Measurements from ENCODE around the gene TMPRSS11E. TPM values are rescaled to one million over a fixed set of nuclear protein-coding genes. Genes with fewer than 3 reads are reported as not detected.
"Not testable (repeated sequence)": the region's sequence is repeated elsewhere in the genome, so short reads cannot be mapped to it uniquely, and the experiment has no call there.

The TMPRSS11E gene
- total RNA-seq, 1 donor from 2014 or later = not detected

- intact Hi-C loops (cut with micrococcal nuclease) = no loop called here
- no peak for DNase-seq
- no peak for ATAC-seq
These were observed 4.3 kb downstream of the TMPRSS11E start for GRCh38 chr4:68451246-68452211.

- DNase-seq (no peak), ATAC-seq (no peak)
- intact Hi-C loops (cut with micrococcal nuclease) = no loop called here
These were observed 12.8 kb downstream of the TMPRSS11E start for GRCh38 chr4:68460085-68460484.

- DNase-seq (no peak), ATAC-seq (no peak)
- intact Hi-C loops (cut with micrococcal nuclease) = no loop called here
These were observed 14.5 kb downstream of the TMPRSS11E start for GRCh38 chr4:68461790-68462189.

- no peak for ATAC-seq
- no peak for DNase-seq
- intact Hi-C loops (cut with micrococcal nuclease) = no loop called here
These were observed 15.4 kb downstream of the TMPRSS11E start for GRCh38 chr4:68462691-68463090.

- intact Hi-C loops (cut with micrococcal nuclease) = no loop called here
- DNase-seq (no peak), ATAC-seq (no peak)
These were observed 16.5 kb downstream of the TMPRSS11E start for GRCh38 chr4:68463796-68464195.

- DNase-seq (no peak), ATAC-seq (no peak)
- intact Hi-C loops (cut with micrococcal nuclease) = no loop called here
These were observed 17.8 kb downstream of the TMPRSS11E start for GRCh38 chr4:68465058-68465457.

GRCh38 chr4:68466185-68466584, 18.9 kb downstream of the TMPRSS11E start:
- no peak for DNase-seq
- ATAC-seq = no peak
- intact Hi-C loops (cut with micrococcal nuclease) = no loop called here

GRCh38 chr4:68466751-68467150, 19.5 kb downstream of the TMPRSS11E start:
- intact Hi-C loops (cut with micrococcal nuclease) = no loop called here

GRCh38 chr4:68469482-68469881, 22.2 kb downstream of the TMPRSS11E start:
- intact Hi-C loops (cut with micrococcal nuclease) = no loop called here
- no peak for ATAC-seq
- DNase-seq = no peak

More at GRCh38 chr4:68466751-68467150, 19.5 kb downstream of the TMPRSS11E start:
- DNase-seq = no peak
- no peak for ATAC-seq

- intact Hi-C loops (cut with micrococcal nuclease) = no loop called here
- no peak for ATAC-seq
These were observed 28.9 kb downstream of the TMPRSS11E start for GRCh38 chr4:68476191-68476590.

GRCh38 chr4:68489338-68489737, 42.1 kb downstream of the TMPRSS11E start:
- intact Hi-C loops (cut with micrococcal nuclease) = no loop called here
- DNase-seq (no peak), ATAC-seq (no peak)

More at GRCh38 chr4:68476191-68476590, 28.9 kb downstream of the TMPRSS11E start:
- no peak for DNase-seq

- intact Hi-C loops (cut with micrococcal nuclease) = loop anchor here (10.0 kb wide), 1 partner anchor 684 kb away; no protein-coding TSS in a partner anchor
- no peak for DNase-seq
- no peak for ATAC-seq
These were observed 43.7 kb downstream of the TMPRSS11E start for GRCh38 chr4:68490826-68491457.

GRCh38 chr4:68494688-68495087, 47.4 kb downstream of the TMPRSS11E start:
- intact Hi-C loops (cut with micrococcal nuclease) = loop anchor here (10.0 kb wide), 1 partner anchor 680 kb away; no protein-coding TSS in a partner anchor
- ATAC-seq (no peak), DNase-seq (no peak)

GRCh38 chr4:68498413-68499007, 51.2 kb downstream of the TMPRSS11E start:
- DNase-seq (no peak), ATAC-seq (no peak)
- intact Hi-C loops (cut with micrococcal nuclease) = loop anchor here (10.0 kb wide), 1 partner anchor 676 kb away; no protein-coding TSS in a partner anchor

GRCh38 chr4:68499021-68499420, 51.8 kb downstream of the TMPRSS11E start:
- intact Hi-C loops (cut with micrococcal nuclease) = loop anchor here (10.0 kb wide), 1 partner anchor 676 kb away; no protein-coding TSS in a partner anchor
- DNase-seq = no peak
- no peak for ATAC-seq

GRCh38 chr4:68503462-68503861, 56.2 kb downstream of the TMPRSS11E start:
- intact Hi-C loops (cut with micrococcal nuclease); ATAC-seq: not testable (repeated sequence)

GRCh38 chr4:68504836-68505235, 57.6 kb downstream of the TMPRSS11E start:
- intact Hi-C loops (cut with micrococcal nuclease) = not testable (repeated sequence)

More at GRCh38 chr4:68503462-68503861, 56.2 kb downstream of the TMPRSS11E start:
- not testable (repeated sequence) for DNase-seq

GRCh38 chr4:68505452-68505851, 58.2 kb downstream of the TMPRSS11E start:
- intact Hi-C loops (cut with micrococcal nuclease); ATAC-seq; DNase-seq: not testable (repeated sequence)

More at GRCh38 chr4:68504836-68505235, 57.6 kb downstream of the TMPRSS11E start:
- not testable (repeated sequence) for ATAC-seq, DNase-seq

- intact Hi-C loops (cut with micrococcal nuclease) = no loop called here
These were observed 71.6 kb downstream of the TMPRSS11E start for GRCh38 chr4:68518889-68519288.

More at GRCh38 chr4:68518889-68519288, 71.6 kb downstream of the TMPRSS11E start:
- no peak for DNase-seq
- no peak for ATAC-seq

Measured in left ventricle myocardium superior (tissue), 1 donor.